ENCODE data around the gene ZNF253. TPM values are rescaled to one million over a fixed set of nuclear protein-coding genes. Genes with fewer than 3 reads are reported as not detected.

ZNF253 gene
- total and polyA plus RNA-seq, 9 of the 15 experiments (the other 6 are each of a cell fraction or from before 2014, with no cell fraction given), result 4.0 to 14.4 (median 7.5) TPM

DNA sequence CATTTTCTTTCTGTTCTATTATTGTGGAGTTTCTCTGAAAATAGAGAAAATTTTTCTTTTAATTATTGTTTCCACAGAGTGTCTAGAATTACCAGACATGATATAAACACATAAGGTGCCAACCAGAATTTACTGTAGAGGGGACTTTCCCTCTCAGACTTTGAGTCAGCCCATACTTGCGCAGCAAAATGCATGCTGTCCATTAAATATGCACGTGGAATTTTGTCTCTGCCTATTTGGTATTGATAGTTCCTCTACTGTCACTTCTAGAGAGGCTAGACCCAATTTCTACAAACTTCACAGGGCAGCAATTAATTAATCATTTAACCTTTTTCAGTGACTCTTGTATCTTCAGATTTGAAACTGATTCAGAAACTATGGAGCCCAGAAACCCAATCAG lies 44.0 kb downstream of the ZNF253 start:
- 47% methylated on average over 2 of the region's 2 CpGs for WGBS (ENCODE audit: insufficient coverage, low coverage, missing lambda C conversion rate)
- Histone ChIP-seq H3K27me3 (ENCODE audit: control insufficient read depth in 2 of 2, insufficient read depth in 2 of 2, low read length in 2 of 2) (no peaks in the 10 kb centered on the region), H3K27ac (ENCODE audit: extremely low read depth, low read depth, low read length) (no peak overlapping the region), H3K79me2 (ENCODE audit: control insufficient read depth, insufficient read depth, low read length) (peaks cover 67% of the 10 kb centered on the region), H3K4me3 (no peak overlapping the region), H3K9me1 (ENCODE audit: control insufficient read depth, insufficient read depth, low read length) (no peaks in the 10 kb centered on the region), H3K36me3 (ENCODE audit: control insufficient read depth, insufficient read depth, low read length) (peaks cover 13% of the 10 kb centered on the region; the same call in 2 of the 3 replicates), H4K20me1 (replicated peaks; ENCODE audit: control insufficient read depth, insufficient read depth, low read length) (no peaks in the 10 kb centered on the region), H3K4me1 (replicated peaks in 1 of 2; ENCODE audit: control insufficient read depth in 2 of 2, insufficient read depth in 2 of 2, low read length in 2 of 2) (no peaks in the 10 kb centered on the region; a peak in 1 of 5 replicates), H2AFZ (ENCODE audit: low read depth, low read length) (no peak overlapping the region), H3K9me3 (replicated peaks; ENCODE audit: control insufficient read depth, insufficient read depth, low read depth, low read length) (no peaks in the 10 kb centered on the region), H3K4me2 (ENCODE audit: insufficient read depth, low read length) (no peak overlapping the region), H3K9ac (ENCODE audit: insufficient read depth in 1 of 2, low read depth in 2 of 2, low read length in 2 of 2) (no peak overlapping the region)
- ATAC-seq (no peak), FAIRE-seq (no peak), DNase-seq (ENCODE audit: extremely low read depth in 1 of 4, low spot score in 3 of 4) (no peak)
- intact Hi-C loops (cut with micrococcal nuclease), result no loop called here
- in situ Hi-C loops (cut with MboI), result no loop called here
- TF ChIP-seq LEF1 (IDR thresholded peaks at IDR 0.05) (no peak), DIDO1 (tag; IDR thresholded peaks at IDR 0.05; ENCODE audit: low read depth) (no peak), BMI1 (IDR thresholded peaks at IDR 0.05; ENCODE audit: low read length) (no peak), MTA2 (IDR thresholded peaks at IDR 0.05; ENCODE audit: low read depth) (no peak), PATZ1 (CRISPR knock-in tag; IDR thresholded peaks at IDR 0.05; ENCODE audit: borderline replicate concordance) (no peak), CBX5 (IDR thresholded peaks at IDR 0.05; ENCODE audit: borderline replicate concordance, low read depth) (no peak), ZNF311 (CRISPR knock-in tag; IDR thresholded peaks at IDR 0.05) (no peak), PPARD (CRISPR knock-in tag; IDR thresholded peaks at IDR 0.05) (no peak), SLC30A9 (CRISPR knock-in tag; IDR thresholded peaks at IDR 0.05) (no peak), PHTF2 (CRISPR knock-in tag; IDR thresholded peaks at IDR 0.05) (no peak)
- TF ChIP-seq, protein P1, sequence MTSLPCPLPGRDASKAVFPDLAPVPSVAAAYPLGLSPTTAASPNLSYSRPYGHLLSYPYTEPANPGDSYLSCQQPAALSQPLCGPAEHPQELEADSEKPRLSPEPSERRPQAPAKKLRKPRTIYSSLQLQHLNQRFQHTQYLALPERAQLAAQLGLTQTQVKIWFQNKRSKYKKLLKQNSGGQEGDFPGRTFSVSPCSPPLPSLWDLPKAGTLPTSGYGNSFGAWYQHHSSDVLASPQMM (CRISPR knock-in tag; IDR thresholded peaks at IDR 0.05), result no peak
- TF ChIP-seq, protein P2, sequence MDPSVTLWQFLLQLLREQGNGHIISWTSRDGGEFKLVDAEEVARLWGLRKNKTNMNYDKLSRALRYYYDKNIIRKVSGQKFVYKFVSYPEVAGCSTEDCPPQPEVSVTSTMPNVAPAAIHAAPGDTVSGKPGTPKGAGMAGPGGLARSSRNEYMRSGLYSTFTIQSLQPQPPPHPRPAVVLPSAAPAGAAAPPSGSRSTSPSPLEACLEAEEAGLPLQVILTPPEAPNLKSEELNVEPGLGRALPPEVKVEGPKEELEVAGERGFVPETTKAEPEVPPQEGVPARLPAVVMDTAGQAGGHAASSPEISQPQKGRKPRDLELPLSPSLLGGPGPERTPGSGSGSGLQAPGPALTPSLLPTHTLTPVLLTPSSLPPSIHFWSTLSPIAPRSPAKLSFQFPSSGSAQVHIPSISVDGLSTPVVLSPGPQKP (CRISPR knock-in tag; IDR thresholded peaks at IDR 0.05), result no peak
- TF ChIP-seq, protein P3, sequence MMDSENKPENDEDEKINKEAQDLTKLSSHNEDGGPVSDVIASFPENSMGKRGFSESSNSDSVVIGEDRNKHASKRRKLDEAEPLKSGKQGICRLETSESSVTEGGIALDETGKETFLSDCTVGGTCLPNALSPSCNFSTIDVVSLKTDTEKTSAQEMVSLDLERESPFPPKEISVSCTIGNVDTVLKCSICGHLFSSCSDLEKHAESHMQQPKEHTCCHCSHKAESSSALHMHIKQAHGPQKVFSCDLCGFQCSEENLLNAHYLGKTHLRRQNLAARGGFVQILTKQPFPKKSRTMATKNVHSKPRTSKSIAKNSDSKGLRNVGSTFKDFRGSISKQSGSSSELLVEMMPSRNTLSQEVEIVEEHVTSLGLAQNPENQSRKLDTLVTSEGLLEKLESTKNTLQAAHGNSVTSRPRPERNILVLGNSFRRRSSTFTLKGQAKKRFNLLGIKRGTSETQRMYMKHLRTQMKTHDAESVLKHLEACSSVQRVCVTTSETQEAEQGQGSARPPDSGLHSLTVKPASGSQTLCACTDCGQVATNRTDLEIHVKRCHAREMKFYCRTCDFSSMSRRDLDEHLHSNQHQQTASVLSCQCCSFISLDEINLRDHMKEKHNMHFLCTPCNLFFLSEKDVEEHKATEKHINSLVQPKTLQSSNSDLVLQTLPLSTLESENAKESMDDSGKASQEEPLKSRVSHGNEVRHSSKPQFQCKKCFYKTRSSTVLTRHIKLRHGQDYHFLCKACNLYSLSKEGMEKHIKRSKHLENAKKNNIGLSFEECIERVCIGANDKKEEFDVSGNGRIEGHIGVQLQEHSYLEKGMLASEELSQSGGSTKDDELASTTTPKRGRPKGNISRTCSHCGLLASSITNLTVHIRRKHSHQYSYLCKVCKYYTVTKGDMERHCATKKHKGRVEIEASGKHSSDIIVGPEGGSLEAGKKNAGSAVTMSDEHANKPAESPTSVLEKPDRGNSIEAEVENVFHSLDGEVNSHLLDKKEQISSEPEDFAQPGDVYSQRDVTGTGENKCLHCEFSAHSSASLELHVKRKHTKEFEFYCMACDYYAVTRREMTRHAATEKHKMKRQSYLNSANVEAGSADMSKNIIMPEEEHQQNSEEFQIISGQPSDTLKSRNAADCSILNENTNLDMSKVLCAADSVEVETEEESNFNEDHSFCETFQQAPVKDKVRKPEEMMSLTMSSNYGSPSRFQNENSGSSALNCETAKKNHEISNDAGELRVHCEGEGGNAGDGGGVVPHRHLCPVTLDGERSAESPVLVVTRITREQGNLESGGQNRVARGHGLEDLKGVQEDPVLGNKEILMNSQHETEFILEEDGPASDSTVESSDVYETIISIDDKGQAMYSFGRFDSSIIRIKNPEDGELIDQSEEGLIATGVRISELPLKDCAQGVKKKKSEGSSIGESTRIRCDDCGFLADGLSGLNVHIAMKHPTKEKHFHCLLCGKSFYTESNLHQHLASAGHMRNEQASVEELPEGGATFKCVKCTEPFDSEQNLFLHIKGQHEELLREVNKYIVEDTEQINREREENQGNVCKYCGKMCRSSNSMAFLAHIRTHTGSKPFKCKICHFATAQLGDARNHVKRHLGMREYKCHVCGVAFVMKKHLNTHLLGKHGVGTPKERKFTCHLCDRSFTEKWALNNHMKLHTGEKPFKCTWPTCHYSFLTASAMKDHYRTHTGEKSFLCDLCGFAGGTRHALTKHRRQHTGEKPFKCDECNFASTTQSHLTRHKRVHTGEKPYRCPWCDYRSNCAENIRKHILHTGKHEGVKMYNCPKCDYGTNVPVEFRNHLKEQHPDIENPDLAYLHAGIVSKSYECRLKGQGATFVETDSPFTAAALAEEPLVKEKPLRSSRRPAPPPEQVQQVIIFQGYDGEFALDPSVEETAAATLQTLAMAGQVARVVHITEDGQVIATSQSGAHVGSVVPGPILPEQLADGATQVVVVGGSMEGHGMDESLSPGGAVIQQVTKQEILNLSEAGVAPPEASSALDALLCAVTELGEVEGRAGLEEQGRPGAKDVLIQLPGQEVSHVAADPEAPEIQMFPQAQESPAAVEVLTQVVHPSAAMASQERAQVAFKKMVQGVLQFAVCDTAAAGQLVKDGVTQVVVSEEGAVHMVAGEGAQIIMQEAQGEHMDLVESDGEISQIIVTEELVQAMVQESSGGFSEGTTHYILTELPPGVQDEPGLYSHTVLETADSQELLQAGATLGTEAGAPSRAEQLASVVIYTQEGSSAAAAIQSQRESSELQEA (IDR thresholded peaks at IDR 0.05; ENCODE audit: low read depth), result no peak
- POLR2A ChIA-PET, result interaction anchor here (1.2 to 2.0 kb wide), 2 partner anchors 8 to 9 kb away, joined by 6 to 15 read pairs; partner anchors contain the start of gene ZNF93
- no TSS peak for BruUV-seq (replicated peaks)
- CTCF ChIA-PET (ENCODE audit: low intra/inter-chr PET ratio), result no interaction called here

All from K562 (cell line).